ENCODE results near the gene DUSP10.

The DUSP10 gene

GRCh38 chr1:221711656-221712055 is 30.2 kb downstream of the DUSP10 start:
- DNase-seq: no peak

- no peak for DNase-seq
Measured at GRCh38 chr1:221711063-221711577, 30.8 kb downstream of the DUSP10 start.

GRCh38 chr1:221709854-221710253 is 32.0 kb downstream of the DUSP10 start:
- no peak for DNase-seq

- no peak for DNase-seq
Measured at GRCh38 chr1:221708987-221709386, 32.9 kb downstream of the DUSP10 start.

- DNase-seq: no peak
Measured at GRCh38 chr1:221708076-221708571, 33.8 kb downstream of the DUSP10 start.

GRCh38 chr1:221706876-221707582 is 34.9 kb downstream of the DUSP10 start:
- DNase-seq: no peak

- no peak for DNase-seq
Measured at GRCh38 chr1:221706191-221706590, 35.7 kb downstream of the DUSP10 start.

- DNase-seq: no peak
Measured at GRCh38 chr1:221704306-221704705, 37.6 kb downstream of the DUSP10 start.

GRCh38 chr1:221701570-221702186 is 40.2 kb downstream of the DUSP10 start:
- DNase-seq: no peak

- DNase-seq: no peak
Measured at GRCh38 chr1:221700948-221701347, 40.9 kb downstream of the DUSP10 start.

GRCh38 chr1:221700536-221700935 is 41.4 kb downstream of the DUSP10 start:
- no peak for DNase-seq

- no peak for DNase-seq
Measured at GRCh38 chr1:221699978-221700519, 41.8 kb downstream of the DUSP10 start.

GRCh38 chr1:221699577-221699976 is 42.3 kb downstream of the DUSP10 start:
- DNase-seq: peak; percentile 31

- DNase-seq: no peak
Measured at GRCh38 chr1:221698579-221699349, 43.1 kb downstream of the DUSP10 start.

GRCh38 chr1:221697923-221698425 is 43.9 kb downstream of the DUSP10 start:
- no peak for DNase-seq

- DNase-seq: no peak
Measured at GRCh38 chr1:221696718-221697461, 45.0 kb downstream of the DUSP10 start.

- DNase-seq: no peak
Measured at GRCh38 chr1:221696027-221696426, 45.9 kb downstream of the DUSP10 start.

- DNase-seq: no peak
Measured at GRCh38 chr1:221695301-221695700, 46.6 kb downstream of the DUSP10 start.

GRCh38 chr1:221694109-221694508 is 47.8 kb downstream of the DUSP10 start:
- DNase-seq: no peak

- DNase-seq: no peak
Measured at GRCh38 chr1:221693087-221693486, 48.8 kb downstream of the DUSP10 start.

- DNase-seq: no peak
Measured at GRCh38 chr1:221692643-221693042, 49.2 kb downstream of the DUSP10 start.

- no peak for DNase-seq
Measured at GRCh38 chr1:221691261-221691660, 50.6 kb downstream of the DUSP10 start.
